ENCODE measurements around the gene CAMK2A. TPM values are rescaled to one million over a fixed set of nuclear protein-coding genes. Genes with fewer than 3 reads are reported as not detected.
A peak's percentile ranks its signal among the peaks of the same experiment; 100 is the strongest.

CAMK2A gene
- total RNA-seq, 2 donors from 2014 or later: 0.05 to 0.61 TPM

GRCh38 chr5:150192462-150192861 is 97.1 kb downstream of the CAMK2A start:
- intact Hi-C loops (cut with DNase I): no loop called here
- Histone ChIP-seq H3K9ac (ENCODE audit: low read depth in 2 of 2, low read length in 2 of 2) (no peak overlapping the region), H3K27ac (no peak overlapping the region), H3K9me3 (no peaks in the 10 kb centered on the region), H3K4me3 (no peak overlapping the region), H3K4me1 (peaks cover 8% of the 10 kb centered on the region), H3K27me3 (peaks cover 6% of the 10 kb centered on the region), H3K36me3 (no peaks in the 10 kb centered on the region)
- no peak for TF ChIP-seq CTCF (IDR thresholded peaks at IDR 0.05)
- no peak for DNase-seq

- no peak for TF ChIP-seq CTCF (IDR thresholded peaks at IDR 0.05)
- no peak for DNase-seq
- H3K9me3 ChIP-seq: no peaks in the 10 kb centered on the region
- H3K27ac ChIP-seq: no peak overlapping the region
- peaks cover 6% of the 10 kb centered on the region for H3K27me3 ChIP-seq
- no peaks in the 10 kb centered on the region for H3K36me3 ChIP-seq
- no peak overlapping the region for H3K9ac ChIP-seq (ENCODE audit: low read depth in 2 of 2, low read length in 2 of 2)
- no peak overlapping the region for H3K4me3 ChIP-seq
- H3K4me1 ChIP-seq: peaks cover 10% of the 10 kb centered on the region
- intact Hi-C loops (cut with DNase I): no loop called here
Observed at GRCh38 chr5:150190987-150191386, 98.6 kb downstream of the CAMK2A start.

- intact Hi-C loops (cut with DNase I): no loop called here
- TF ChIP-seq CTCF (IDR thresholded peaks at IDR 0.05): no peak
- no peaks in the 10 kb centered on the region for H3K9me3 ChIP-seq
- no peak overlapping the region for H3K9ac ChIP-seq (ENCODE audit: low read depth in 2 of 2, low read length in 2 of 2)
- peaks cover 14% of the 10 kb centered on the region for H3K4me1 ChIP-seq
- no peak overlapping the region for H3K4me3 ChIP-seq
- peaks cover 6% of the 10 kb centered on the region for H3K27me3 ChIP-seq
- no peak for DNase-seq
- H3K36me3 ChIP-seq: no peaks in the 10 kb centered on the region
- H3K27ac ChIP-seq: no peak overlapping the region
Observed at GRCh38 chr5:150190503-150190979, 99.0 kb downstream of the CAMK2A start.

GRCh38 chr5:150189728-150190502 is 99.7 kb downstream of the CAMK2A start, which contains the start of gene SLC6A7:
Gene SLC6A7 (plus strand): TSS chr5:150190062. CDS start chr5:150190328, 266 bp downstream.
- Histone ChIP-seq H3K4me1 (peaks cover 14% of the 10 kb centered on the region), H3K27me3 (peaks cover 6% of the 10 kb centered on the region), H3K27ac (no peak within 1 kb of the TSS), H3K9me3 (no peaks in the 10 kb centered on the region), H3K9ac (ENCODE audit: low read depth in 2 of 2, low read length in 2 of 2) (peak within 1 kb of the TSS in 1 of 2 donors; percentile 55), H3K36me3 (no peaks in the 10 kb centered on the region), H3K4me3 (peak within 1 kb of the TSS; percentile 19)
- no peak for TF ChIP-seq CTCF (IDR thresholded peaks at IDR 0.05)
- intact Hi-C loops (cut with DNase I): no loop called here
- DNase-seq: no peak

- intact Hi-C loops (cut with DNase I): no loop called here
- Histone ChIP-seq H3K9ac (ENCODE audit: low read depth in 2 of 2, low read length in 2 of 2) (peak overlapping the region in 1 of 2 donors; percentile 55), H3K27me3 (peaks cover 6% of the 10 kb centered on the region), H3K4me3 (no peak overlapping the region), H3K36me3 (no peaks in the 10 kb centered on the region), H3K27ac (no peak overlapping the region), H3K4me1 (peaks cover 19% of the 10 kb centered on the region), H3K9me3 (no peaks in the 10 kb centered on the region)
- TF ChIP-seq CTCF (IDR thresholded peaks at IDR 0.05): no peak
- DNase-seq: peak; percentile 26
Observed at GRCh38 chr5:150189326-150189725, 100.2 kb downstream of the CAMK2A start.

All from colonic mucosa (tissue), 4 donors.